Measurements from ENCODE around the gene TMEM238.

TMEM238 gene

GRCh38 chr19:55400281-55401087, 16.4 kb upstream of the TMEM238 start:
- no peak overlapping the region for H3K4me3 ChIP-seq (replicated peaks in 1 of 2; ENCODE audit: low read depth in 2 of 2, low read length in 2 of 2)
- TF ChIP-seq CTCF (IDR thresholded peaks at IDR 0.05; ENCODE audit: low read depth, low read length): no peak
- DNase-seq (ENCODE audit: low read depth in 2 of 2): no peak

- no peak for DNase-seq (ENCODE audit: low read depth in 2 of 2)
- TF ChIP-seq CTCF (IDR thresholded peaks at IDR 0.05; ENCODE audit: low read depth, low read length): no peak
- H3K4me3 ChIP-seq (replicated peaks in 1 of 2; ENCODE audit: low read depth in 2 of 2, low read length in 2 of 2): no peak overlapping the region
Observed at GRCh38 chr19:55398200-55398925, 14.3 kb upstream of the TMEM238 start.

- no peak overlapping the region for H3K4me3 ChIP-seq (replicated peaks in 1 of 2; ENCODE audit: low read depth in 2 of 2, low read length in 2 of 2)
- TF ChIP-seq CTCF (IDR thresholded peaks at IDR 0.05; ENCODE audit: low read depth, low read length): no peak
- DNase-seq (ENCODE audit: low read depth in 2 of 2): no peak
Observed at GRCh38 chr19:55392820-55393761, 9.0 kb upstream of the TMEM238 start.

- no peak for TF ChIP-seq CTCF (IDR thresholded peaks at IDR 0.05; ENCODE audit: low read depth, low read length)
- H3K4me3 ChIP-seq (replicated peaks in 1 of 2; ENCODE audit: low read depth in 2 of 2, low read length in 2 of 2): no peak overlapping the region
- no peak for DNase-seq (ENCODE audit: low read depth in 2 of 2)
Observed at GRCh38 chr19:55391702-55392615, 7.9 kb upstream of the TMEM238 start.

- no peak for DNase-seq (ENCODE audit: low read depth in 2 of 2)
- no peak overlapping the region for H3K4me3 ChIP-seq (replicated peaks in 1 of 2; ENCODE audit: low read depth in 2 of 2, low read length in 2 of 2)
- TF ChIP-seq CTCF (IDR thresholded peaks at IDR 0.05; ENCODE audit: low read depth, low read length): no peak
Observed at GRCh38 chr19:55391191-55391670, 7.1 kb upstream of the TMEM238 start.

All from cardiac fibroblast (primary cell).